Measurements from ENCODE around the gene TMEM119. TPM values are rescaled to one million over a fixed set of nuclear protein-coding genes. Genes with fewer than 3 reads are reported as not detected.

Gene TMEM119
- total and polyA plus RNA-seq, 2 of the 13 experiments (the other 11 are each of a cell fraction or from before 2014, with no cell fraction given): not detected

- no peak for TF ChIP-seq RORA (CRISPR knock-in tag; IDR thresholded peaks at IDR 0.05)
- no peak for TF ChIP-seq ZNF12 (CRISPR knock-in tag; IDR thresholded peaks at IDR 0.05)
- TF ChIP-seq, protein P1, sequence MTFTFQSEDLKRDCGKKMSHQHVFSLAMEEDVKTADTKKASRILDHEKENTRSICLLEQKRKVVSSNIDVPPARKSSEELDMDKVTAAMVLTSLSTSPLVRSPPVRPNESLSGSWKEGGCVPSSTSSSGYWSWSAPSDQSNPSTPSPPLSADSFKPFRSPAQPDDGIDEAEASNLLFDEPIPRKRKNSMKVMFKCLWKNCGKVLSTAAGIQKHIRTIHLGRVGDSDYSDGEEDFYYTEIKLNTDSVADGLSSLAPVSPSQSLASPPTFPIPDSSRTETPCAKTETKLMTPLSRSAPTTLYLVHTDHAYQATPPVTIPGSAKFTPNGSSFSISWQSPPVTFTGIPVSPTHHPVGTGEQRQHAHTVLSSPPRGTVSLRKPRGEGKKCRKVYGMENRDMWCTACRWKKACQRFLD (CRISPR knock-in tag; IDR thresholded peaks at IDR 0.05; ENCODE audit: borderline replicate concordance): no peak
Measured at GRCh38 chr12:108602976-108603704, 5.3 kb upstream of the TMEM119 start (continued).

GRCh38 chr12:108602209-108602705 is 4.4 kb upstream of the TMEM119 start:
- in situ Hi-C loops (cut with HindIII; ENCODE audit: extremely low pct_ligation_motif_present, low pct_unique_long_range_greater_than_20kb) (no loop called here), intact Hi-C loops (cut with micrococcal nuclease; ENCODE audit: unreplicated experiment) (no loop called here)
- Histone ChIP-seq H3K27ac (ENCODE audit: extremely low read length, insufficient read depth, low read length) (no peak overlapping the region), H4K20me1 (ENCODE audit: insufficient read depth, low read length) (no peaks in the 10 kb centered on the region), H3K4me3 (replicated peaks in 1 of 3; ENCODE audit: insufficient read depth in 1 of 3, low read depth in 2 of 3, low read length in 3 of 3) (no peak overlapping the region), H3K4me1 (ENCODE audit: insufficient read depth, low read length) (peaks cover 12% of the 10 kb centered on the region), H3K27me3 (ENCODE audit: control insufficient read depth in 1 of 2, insufficient read depth in 2 of 2, low read length in 2 of 2) (peaks cover 5 to 6% of the 10 kb centered on the region in 2 experiments; a peak in 2 of 5 replicates), H2AFZ (ENCODE audit: low read length) (no peak overlapping the region), H3K9me3 (ENCODE audit: low read length) (no peaks in the 10 kb centered on the region), H3K36me3 (replicated peaks in 1 of 2; ENCODE audit: control insufficient read depth in 1 of 2, insufficient read depth in 2 of 2, low read length in 2 of 2) (no peaks in the 10 kb centered on the region), H3K4me2 (ENCODE audit: low read depth, low read length) (0 out of 2 replicates have a peak overlapping the region, but pooled peaks have one; percentile 18), H3K9ac (ENCODE audit: insufficient read depth, low read depth, low read length) (no peak overlapping the region), H3K79me2 (ENCODE audit: insufficient read depth, low read length) (no peaks in the 10 kb centered on the region)
- BruUV-seq (replicated peaks): no TSS peak
- CTCF ChIA-PET (ENCODE audit: low intra/inter-chr PET ratio, low total read pairs): no interaction called here
- no peak for TF ChIP-seq MXI1 (IDR thresholded peaks at IDR 0.05; ENCODE audit: borderline replicate concordance, low read depth, low read length)
- TF ChIP-seq KDM1A (CRISPR knock-in tag; IDR thresholded peaks at IDR 0.05): no peak
- TF ChIP-seq ZNF30 (CRISPR knock-in tag; IDR thresholded peaks at IDR 0.05): no peak
- no peak for TF ChIP-seq FOXP1 (IDR thresholded peaks at IDR 0.05)
- TF ChIP-seq FOXP1 (CRISPR knock-in tag; IDR thresholded peaks at IDR 0.05): peak; percentile 43; the same call in 1 of the 2 replicates
- TF ChIP-seq PHF21A (CRISPR knock-in tag; IDR thresholded peaks at IDR 0.05): no peak
- TF ChIP-seq NR2F6 (IDR thresholded peaks at IDR 0.05): peak; percentile 25; the same call in 1 of the 2 replicates
- no peak for TF ChIP-seq NR2F6 (CRISPR knock-in tag; IDR thresholded peaks at IDR 0.05)
- TF ChIP-seq NR2F2 (IDR thresholded peaks at IDR 0.05; ENCODE audit: borderline replicate concordance, low read depth): peak; percentile 33; the same call in 1 of the 2 replicates
- no peak for TF ChIP-seq ZMYM2 (CRISPR knock-in tag; IDR thresholded peaks at IDR 0.05)
- 23% methylated on average over 9 of the region's 9 CpGs for WGBS (ENCODE audit: low lambda C conversion rate)
- ATAC-seq (no peak), FAIRE-seq (no peak), DNase-seq (ENCODE audit: low spot score) (no peak)
- POLR2A ChIA-PET: no interaction called here
